HG02870 (cell line): ENCODE data around the gene NMNAT3.

Source experiments
- ATAC-seq: cut with Tn5 transposase; IDR thresholded peaks from one replicate; pipeline ENCODE4 v1.9.1; 2021; ENCODE audit warnings: mild to moderate bottlenecking, moderate library complexity; ENCODE audit not compliant: unreplicated experiment

Gene NMNAT3

DNA sequence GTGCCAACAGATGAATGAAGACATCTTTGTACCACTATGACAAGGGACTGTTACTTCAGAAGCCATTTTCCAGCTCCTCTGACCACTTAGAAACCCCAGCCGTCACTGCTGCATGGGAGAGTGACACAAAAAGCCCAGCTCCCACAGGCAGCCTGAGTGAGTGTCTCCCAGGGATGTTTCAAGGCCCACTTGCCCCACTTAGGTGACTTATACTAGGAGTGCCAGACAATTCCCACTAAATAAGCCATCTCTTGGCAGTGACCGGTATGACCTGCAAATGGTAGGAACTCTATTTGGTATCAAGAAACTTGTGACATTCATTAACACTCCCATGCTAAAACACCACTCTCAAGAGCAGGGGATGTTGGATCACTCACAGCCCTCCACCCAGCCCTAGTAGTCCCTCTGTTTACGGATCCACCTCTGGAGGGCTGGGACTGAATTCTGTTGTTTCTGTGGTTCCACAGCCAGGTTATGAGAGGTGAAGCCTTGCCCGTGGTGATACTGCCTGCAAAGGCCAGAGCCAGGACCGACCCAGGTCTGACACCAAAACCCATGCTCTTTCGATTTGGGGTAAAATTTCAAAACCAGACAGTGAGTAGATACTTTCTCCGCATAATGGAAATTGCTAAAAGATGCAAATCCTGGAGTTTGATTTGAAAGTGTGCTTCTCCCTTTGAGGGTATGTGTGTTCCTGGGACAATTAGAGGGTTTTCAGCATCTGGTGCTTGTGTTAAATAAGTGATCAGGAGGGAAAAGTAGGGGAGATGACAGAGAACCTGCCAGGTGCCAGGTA is 152.7 kb downstream of the NMNAT3 start:
- no peak for ATAC-seq

DNA sequence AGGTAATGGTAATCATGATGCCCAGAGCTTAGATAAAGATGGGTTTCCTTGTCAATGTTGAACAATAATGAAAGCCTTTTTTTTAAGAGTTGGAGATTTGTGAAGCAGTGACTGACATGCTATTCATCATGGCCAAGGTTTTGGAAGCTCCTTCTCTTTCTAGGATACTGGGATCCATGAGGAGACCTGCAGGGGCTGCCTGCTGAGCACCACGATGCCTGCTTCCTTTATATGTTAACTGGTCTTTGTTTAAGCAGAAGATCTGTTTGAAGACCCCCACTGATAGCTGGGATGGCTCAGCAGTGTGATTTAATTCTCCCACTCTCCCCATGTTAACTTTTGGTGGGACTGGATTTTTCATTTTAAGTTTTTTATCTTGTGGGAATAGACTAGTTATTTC is 154.1 kb downstream of the NMNAT3 start:
- no peak for ATAC-seq

DNA sequence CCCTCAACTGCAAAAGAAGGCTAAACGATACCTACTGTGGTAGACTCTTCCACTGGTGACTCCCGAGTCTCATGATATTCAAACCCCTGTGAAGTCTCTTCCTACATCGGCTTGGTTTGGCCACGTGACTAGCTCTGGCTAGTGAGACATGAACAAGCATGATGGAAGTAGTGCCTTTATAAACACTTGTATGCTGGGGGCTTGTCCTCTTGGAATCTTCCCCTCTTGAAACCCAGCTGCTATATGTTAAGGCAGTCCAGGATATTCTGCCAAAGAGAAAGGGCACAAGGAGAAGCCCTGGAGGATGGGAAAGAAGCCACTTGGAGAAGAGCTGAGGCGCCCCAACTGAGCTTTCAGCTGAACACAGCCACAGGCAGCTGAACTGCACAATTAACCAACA is 154.6 kb downstream of the NMNAT3 start:
- ATAC-seq = no peak

DNA sequence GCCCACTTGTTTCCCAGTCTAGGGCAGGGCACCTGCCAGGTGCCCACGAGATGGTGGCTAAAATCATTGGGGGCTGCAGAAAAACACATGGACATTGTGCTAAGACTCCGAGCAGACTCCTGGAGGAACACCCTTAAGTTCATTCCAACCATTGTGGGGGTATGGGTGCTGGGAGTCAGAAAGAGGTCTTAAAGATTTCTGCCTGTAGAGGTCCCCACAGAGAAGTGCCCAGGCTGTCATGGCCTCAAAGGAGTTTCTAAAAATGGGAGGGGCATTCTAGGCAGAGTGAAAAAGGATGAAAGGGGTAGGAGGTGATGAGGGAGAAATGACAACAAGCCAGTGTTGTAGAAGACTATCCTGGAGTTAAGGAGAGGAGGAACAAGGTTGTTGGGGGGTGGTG is 155.4 kb downstream of the NMNAT3 start:
- no peak for ATAC-seq

DNA sequence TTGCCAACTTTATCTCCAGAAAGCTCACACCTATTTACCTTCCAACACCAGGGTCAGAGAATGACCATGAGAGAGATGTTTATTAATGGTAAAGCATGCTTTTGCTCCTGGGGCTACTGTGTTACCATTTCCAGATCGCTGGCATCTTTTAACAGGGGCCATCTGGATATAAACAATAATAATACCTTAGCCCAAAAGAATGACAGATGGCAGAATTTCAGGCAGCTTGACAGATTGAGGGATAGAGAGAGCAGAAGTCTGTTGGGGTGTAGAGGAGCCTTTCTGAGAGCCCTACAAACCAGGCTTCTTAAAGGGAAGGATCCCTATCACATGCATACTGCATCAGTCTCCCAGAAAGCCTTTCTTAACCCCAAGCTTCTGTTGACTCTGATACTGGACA is 156.0 kb downstream of the NMNAT3 start:
- no peak for ATAC-seq

DNA sequence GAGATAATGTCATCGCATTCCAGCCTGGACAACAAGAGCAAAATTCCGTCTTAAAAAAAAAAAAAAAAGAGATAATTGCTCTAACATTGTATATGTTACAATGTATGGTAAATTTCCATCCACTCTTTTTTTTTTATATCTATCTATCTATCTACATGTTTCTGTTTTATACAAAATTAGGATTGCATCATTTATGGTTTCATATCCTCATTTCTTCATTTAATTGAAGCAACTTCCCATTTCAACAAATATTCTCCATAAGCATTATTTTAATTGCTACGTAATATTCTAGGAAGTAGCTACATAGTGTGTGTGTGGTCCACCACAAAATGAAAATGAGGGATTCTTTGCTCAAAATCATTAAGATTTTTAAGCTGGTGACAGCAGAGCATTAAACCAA is 156.6 kb downstream of the NMNAT3 start:
- ATAC-seq = no peak

DNA sequence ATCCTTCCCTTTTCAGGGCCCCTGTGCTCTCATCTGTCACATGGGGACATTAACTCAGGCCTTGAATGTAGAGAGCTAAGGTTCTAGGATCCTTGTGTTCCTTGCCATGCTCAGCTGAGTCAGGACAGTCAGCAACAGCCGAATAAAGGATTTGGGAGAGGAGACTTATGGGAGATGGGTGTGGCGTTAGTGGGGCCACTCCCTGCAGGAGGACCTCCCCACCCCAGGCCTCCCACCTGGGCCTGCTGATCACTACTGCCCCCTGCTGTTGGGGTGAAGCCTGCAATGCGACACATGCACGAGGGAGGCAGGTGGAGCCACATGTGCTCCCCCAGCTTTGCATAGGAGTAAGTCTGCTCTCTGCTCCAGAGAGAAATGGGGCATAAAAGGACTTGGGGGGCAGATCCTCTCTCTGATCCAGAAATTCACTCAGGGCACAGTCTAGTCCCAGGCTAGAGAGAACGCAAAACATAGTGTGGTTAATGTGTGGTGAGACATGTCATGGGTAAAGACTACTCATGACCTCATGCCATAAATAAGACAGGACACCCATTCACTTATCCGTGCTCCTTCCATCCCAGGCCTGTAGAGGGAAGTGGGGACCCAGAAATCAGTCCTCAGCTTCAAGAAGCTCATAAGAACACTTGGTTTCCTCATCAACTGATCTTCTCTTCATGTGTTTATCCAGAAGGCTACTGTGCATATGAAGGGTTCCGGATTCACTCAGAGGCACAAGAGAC is 157.6 kb downstream of the NMNAT3 start:
- ATAC-seq = no peak

DNA sequence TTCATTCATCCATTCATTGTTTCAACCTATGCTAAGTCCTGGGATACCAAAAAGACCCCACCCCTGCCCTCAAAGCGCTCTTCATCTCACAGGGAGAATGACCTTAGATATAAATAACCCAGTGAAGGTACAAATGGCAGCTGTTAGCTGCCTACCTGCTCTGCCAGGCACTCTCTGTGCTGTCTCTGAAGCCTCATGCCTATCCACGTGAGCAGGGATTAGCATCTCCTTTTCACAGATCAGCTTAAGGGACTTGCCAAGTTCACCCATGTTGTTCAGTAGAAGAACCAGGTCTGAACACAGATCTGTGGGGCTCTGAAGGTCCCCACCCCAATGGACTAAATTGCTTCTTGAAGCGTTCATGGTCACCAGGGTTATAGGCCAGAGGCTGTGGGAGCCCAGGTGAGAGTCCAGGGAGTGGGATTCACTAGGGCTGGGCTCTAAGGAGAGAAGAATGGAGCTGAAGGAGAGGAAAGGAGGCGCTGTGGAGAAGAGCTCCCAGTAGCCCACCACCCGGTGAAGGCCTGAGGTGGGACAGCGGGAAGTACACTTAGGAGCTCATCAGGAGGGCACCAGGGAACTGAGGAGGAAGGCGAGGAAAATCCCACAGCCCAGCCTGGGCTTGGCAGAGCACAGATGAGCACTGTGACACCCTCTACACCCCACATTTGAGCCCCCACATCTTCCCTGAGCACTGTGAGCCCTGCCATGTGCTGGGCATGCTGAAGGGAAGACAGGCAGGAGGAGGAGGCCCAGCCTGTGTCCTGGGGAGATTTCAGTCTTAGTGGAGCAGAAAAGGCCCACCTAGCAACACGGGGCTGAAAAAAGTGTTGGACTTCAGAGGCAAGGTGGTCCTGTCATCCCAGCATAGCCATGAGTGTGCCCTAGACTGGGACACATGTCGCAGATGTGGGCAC is 158.6 kb downstream of the NMNAT3 start:
- ATAC-seq = no peak

DNA sequence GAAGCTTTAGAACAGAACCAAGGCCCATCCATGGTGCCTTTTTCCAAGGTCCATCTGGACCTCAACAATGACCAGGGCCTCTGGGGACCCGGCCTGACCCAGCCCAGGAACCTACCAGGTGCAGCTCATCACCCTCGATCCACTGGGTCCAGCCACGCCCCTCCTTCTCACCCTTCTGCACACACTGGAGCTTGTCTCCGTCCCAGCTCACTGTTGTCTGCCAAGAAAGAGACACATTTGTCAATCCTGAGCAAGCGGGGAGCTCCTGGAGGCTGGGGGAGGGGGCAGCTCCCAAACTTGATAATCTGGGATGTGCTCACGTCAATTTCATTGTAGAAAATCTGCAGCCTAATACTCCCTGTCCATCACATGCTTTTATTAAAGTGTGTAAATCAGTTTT is 159.5 kb downstream of the NMNAT3 start:
- ATAC-seq = no peak

DNA sequence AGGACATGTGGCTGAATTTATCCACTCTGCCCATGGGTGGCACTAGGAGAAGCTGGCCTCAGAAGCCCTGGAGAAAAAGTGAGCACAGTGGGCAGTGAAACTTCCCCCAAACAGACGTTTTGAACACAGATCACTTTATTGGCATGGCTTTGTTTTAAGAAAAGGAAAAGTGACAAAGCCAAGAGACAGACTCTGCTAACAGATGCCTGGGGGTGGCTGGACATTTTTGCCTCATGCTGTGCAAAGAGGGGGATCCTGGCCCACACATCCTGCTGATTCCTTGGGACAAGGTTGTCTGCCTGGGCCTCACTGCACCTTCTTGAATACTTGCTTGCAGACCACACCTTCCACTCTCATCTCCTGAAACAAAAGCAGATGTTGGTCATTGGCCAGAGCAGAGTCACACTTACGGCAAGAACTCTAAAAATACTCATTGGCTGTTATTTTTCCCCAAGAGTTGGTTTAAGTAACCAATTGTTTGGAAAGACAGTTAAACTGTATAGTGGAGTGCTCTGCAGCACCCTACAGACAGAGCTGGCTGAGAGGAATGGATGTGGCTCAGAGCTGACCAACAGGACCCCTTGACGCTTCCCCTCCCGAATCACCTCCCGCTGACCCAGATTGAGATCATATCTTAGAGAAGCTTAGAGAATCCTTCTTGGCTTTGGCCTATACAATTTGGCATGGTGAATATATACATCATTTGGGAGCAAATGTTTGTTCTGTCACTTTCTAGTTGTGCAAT is 160.3 kb downstream of the NMNAT3 start:
- no peak for ATAC-seq

DNA sequence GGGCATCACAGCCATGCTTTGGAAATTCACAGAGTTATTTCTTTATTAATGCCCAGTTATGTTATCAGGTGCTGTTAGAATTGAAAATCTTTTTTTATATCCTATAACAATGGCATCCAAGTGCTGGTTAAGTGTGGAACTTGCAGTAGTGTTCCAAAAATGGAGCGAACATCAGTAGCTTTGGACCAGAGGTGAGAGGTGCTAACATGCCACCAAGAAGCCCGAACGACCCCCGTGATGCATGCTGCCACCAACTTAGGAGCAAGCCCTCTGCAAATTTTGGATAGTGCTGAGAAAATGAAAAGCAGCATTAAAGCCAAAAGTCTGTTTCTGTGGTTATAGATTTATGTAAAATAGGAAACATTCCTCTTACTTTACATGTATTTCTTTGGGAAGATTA is 163.0 kb downstream of the NMNAT3 start:
- ATAC-seq = no peak
